GM18858 (cell line): ENCODE data around the gene ADARB2.
"Not testable (repeated sequence)": the region's sequence is repeated elsewhere in the genome, so short reads cannot be mapped to it uniquely, and the experiment has no call there.

Experiments used
- ATAC-seq: cut with Tn5 transposase; IDR thresholded peaks from one replicate; pipeline ENCODE4 v1.9.1; 2021; ENCODE audit not compliant: unreplicated experiment

The ADARB2 gene

DNA sequence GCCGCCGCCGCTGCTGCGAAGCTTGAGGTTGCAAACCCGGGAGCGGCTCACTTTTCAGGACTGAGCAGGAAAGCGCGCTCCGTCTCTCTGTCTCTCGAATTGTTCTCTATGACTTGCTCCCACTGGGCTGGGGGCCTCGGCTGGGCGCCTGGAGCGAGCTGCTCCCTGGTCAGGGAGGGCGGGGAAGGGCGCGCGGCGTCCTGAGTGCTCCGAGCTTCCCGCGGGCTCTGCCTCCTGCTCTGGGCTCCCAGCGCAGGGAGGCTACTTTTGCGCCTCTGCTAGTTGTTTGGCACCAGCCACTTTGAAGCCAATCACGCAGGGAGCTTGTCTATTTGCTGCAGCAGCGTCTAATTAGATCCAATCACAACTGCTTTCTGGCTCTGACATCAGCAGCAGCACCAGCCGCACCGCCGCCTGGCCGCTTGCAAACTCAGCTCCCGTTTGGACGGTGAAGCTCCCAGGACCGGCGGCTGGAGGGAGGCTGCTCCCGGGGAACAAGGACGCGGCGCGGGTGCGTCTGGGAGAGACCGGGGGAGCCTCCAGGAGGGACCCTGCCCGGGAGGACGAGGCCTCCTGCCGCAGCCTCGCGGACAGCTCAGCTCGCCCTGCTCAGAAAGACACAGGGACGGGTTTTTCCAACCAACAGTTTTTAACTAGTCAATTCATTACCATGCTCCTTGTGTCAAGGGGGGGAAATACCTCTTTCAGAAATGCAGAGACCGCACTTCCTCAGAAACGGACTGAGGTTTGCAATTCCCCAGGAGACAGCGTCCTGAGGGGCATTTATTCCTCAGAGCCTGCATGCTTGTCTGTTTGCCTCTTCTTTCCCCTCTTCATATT is at the start of gene ADARB2:
Gene ADARB2 (minus strand): TSS at position 304 of the 840 bp plus-strand sequence.
- peak; percentile 52 for ATAC-seq

DNA sequence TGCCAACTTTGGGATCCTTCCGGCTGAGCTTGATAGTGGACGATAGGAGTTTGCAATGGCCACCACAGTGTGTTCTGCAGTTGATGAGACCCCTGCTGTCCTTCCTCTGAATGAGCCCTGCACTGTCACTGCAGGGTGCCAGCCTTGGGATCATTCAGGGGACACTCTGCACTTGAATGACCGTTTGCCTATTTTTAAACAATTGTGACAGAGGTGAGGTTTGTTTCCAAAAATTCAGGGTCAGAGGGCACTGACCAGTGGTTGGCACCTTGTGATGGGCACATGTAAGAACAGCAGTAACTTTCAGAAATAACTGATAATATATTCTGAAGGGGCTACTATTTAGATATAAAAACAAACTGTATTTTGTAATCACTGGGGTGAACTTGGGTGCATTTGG is 48.5 kb upstream of the ADARB2 start:
- ATAC-seq: no peak

GRCh38 chr10:1782841-1783240 is 45.5 kb upstream of the ADARB2 start:
- no peak for ATAC-seq

GRCh38 chr10:1779796-1780195 is 42.5 kb upstream of the ADARB2 start:
- ATAC-seq: no peak

- ATAC-seq: no peak
These were observed 41.1 kb upstream of the ADARB2 start for GRCh38 chr10:1778375-1778969.

DNA sequence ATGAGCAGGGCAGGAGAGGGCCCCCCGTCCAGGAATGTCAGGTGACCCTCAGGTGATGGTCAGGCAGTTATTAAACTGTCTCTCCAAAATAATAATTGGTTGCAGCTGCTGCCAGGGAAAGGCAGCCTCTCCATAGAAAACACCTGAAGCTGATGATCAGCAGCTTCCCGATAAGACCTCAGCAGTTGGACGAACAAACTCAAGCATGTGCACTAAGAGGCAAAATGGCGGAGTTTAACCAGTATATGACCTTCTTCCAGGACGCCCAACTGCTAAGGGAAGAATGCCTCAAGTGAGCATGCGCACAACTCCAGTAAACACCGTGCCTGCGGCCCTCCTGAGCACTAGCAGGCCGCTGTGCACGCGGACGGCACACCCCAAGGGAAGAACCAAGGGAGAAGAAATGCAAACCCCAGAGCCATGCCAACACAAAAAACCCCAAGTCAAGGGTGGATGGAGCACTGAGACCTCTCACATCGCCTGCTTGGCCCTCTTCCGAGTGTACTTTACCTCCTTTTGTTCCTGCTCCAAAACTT is 38.9 kb upstream of the ADARB2 start:
- no peak for ATAC-seq

DNA sequence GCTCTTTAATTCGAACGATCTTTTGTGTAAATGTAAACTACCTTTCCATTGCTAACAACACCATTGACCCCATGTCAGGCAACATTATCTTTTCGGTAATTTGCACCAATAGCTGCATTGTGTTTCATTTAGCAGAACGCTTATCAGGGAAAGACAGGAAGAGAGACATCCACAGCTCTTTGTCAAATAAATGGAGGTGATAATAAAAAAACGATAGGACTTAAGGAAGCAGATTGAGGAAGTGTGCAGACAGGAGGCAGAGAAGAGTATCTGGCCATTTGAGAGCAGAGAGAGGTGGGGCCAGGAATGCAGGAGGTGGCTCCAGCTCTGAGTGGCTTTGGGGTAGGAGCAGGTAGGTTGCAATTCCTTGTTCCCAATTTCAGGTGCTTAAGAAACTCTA is 37.5 kb upstream of the ADARB2 start:
- no peak for ATAC-seq

DNA sequence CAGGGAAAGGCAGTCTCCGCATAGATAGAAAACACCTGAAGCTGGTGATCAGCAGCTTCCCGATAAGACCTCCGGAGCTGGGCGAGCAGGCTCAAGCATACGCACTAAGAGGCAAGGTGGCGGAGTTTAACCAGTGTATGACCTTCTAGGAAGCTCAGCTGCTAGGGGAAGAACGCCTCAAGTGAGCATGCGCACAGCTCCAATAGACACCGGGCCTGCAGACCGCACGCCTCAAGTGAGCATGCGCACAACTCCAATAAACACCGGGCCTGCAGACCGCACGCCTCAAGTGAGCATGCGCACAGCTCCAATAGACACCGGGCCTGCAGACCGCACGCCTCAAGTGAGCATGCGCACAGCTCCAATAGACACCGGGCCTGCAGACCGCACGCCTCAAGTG is 35.9 kb upstream of the ADARB2 start:
- not testable (repeated sequence) for ATAC-seq

DNA sequence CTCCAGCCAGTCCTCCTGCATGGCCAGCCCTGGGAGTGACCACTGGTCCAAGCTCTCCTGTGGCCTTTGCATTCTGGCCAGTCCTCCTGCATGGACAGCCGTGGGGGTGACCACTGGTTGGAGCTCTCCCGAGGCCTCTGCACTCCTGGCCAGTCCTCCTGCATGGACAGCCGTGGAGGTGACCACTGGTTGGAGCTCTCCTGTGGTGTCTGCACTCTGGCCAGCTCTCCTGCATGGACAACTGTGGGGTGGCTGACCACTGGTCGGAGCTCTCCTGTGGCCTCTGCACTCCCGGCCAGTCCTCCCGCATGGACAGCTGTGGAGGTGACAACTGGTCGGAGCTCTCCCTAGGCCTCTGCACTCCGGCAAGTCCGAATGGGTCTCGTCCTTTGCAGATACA is 28.7 kb upstream of the ADARB2 start:
- ATAC-seq: no peak

GRCh38 chr10:1762076-1762475 is 24.8 kb upstream of the ADARB2 start:
- no peak for ATAC-seq

GRCh38 chr10:1754506-1755153 is 17.3 kb upstream of the ADARB2 start:
- no peak for ATAC-seq

DNA sequence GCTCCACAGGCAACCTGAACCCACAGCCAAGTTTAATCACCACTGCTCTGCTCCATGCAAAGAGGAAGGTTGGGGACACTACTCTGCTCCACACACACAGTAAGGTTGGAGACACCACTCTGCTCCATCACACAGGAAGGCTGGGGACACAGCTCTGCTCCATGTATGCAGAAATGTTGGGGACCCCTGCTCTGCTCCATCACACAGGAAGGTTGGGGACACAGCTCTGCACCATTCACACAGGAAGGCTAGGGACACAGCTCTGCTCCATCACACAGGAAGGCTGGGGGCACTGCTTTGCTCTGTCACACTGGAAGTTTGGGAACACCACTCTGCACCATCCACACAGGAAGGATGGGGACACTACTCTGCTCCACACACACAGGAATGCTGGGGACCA is 14.8 kb upstream of the ADARB2 start:
- no peak for ATAC-seq

DNA sequence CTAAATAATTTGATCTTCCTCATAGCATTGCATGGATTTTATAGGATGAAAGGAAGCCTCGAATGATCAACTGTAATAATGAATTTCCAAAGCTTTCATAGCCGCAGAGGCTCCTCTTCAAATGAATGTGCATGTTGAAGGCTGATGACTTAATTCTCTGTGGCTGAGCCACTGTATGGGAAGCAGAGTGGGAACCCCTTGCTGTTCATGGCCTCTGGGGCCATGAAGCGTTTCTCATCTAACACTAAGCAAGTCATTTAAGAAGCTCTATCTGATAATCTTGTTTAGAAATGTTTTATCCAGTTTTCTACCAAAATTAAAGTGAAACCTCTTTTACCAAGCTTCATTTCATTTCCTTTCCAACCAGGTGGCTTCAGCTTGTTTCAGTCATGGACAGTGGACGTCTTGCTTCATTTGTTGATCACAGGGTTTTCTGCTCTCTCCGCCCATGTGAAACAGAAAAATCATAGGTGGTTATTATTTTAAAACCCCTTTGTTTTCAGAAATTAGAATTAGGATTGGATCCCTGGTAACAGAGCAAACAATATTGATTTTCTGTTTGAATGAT is 10.3 kb upstream of the ADARB2 start:
- no peak for ATAC-seq

GRCh38 chr10:1746796-1747195 is 9.5 kb upstream of the ADARB2 start:
- ATAC-seq: no peak

GRCh38 chr10:1745780-1746456 is 8.6 kb upstream of the ADARB2 start:
- ATAC-seq: no peak

DNA sequence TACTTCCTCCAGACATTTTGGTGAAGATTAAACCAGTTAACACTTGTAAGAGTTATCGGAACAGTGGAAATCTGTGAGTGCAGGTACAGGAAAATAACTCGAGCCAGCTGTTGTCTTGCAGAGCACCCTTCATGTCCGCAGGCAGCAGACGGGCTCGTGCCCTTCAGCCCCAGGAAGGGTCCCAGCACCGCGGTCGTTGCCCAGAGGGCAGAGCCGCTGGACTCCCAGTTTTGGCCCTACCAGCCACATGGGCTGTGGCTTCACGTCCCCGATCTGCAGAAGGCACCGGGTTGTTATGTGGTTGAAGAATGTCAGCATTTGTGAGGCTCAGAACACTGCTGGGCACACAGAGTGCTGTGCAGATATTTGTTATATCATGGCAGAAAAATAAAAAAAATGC is 7.2 kb upstream of the ADARB2 start:
- ATAC-seq: no peak

GRCh38 chr10:1743141-1743540 is 5.8 kb upstream of the ADARB2 start:
- no peak for ATAC-seq

DNA sequence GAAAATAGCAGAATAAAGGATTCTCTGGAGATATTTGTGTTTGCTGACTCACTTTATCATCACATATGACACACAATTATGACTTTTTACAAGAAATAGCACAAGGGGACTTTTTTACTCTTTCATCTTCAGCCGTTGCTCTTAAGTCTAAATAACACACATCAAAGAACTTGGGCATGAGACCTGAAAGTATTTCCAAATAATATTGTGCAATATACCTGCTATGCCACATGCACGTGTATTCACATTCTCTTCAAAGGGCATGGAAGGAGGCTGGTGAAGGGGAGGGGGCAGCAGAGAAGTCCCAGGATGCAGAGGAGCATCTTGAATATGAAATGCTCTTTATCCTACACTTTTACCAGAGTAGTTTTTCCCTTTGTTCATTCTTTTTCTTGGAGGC is 4.1 kb upstream of the ADARB2 start:
- no peak for ATAC-seq

DNA sequence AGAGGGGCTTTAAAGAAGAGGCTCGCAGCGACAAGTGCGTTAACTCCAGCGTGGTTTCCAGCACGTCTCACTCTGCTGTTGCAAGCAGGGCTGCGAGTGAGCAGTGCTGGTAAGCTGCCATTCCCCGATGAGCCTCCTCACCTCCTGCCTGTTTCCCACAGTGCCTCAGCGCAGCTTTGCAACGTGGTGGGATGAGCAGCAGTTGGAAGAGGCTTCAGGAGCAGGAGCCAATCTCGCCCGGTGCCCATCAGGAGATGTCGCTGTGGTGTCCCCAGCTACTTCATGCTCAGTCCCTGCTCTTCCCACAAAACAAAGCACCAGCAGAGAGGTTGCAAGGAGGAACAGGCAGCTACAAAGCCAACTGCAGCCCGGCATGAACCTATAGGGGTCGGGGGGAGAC is 2.4 kb upstream of the ADARB2 start:
- no peak for ATAC-seq

GRCh38 chr10:1738950-1739349 is 1.6 kb upstream of the ADARB2 start:
- peak; percentile 69 for ATAC-seq

- ATAC-seq: no peak
These were observed 428 bp downstream of the ADARB2 start for GRCh38 chr10:1736972-1737221.
